Measurements from ENCODE around the gene CNTNAP4. TPM values are rescaled to one million over a fixed set of nuclear protein-coding genes. Genes with fewer than 3 reads are reported as not detected.

CNTNAP4 gene
- total RNA-seq, 4 donors from 2014 or later = not detected

DNA sequence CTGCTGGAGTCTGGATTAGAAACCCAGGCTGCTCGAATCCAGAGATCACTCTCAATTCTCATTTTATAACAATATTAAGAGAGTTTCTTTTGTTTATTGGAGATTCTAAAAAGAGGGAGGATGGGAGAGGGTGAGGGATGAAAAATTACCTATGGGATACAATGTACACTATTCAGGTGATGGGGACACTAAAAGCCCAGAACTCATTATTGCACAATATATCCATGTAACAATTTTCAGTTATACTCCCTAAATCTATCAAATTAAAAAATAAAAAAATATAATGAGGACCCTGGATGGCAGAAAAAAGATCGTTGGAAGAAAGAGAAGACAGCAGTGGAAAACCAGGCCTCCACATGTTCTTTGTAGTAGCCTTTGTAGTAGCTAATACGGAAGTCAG is 100.8 kb downstream of the CNTNAP4 start:
- no peaks in the 10 kb centered on the region for H3K36me3 ChIP-seq
- no peak for DNase-seq
- no peaks in the 10 kb centered on the region for H3K4me1 ChIP-seq
- intact Hi-C loops (cut with DNase I; ENCODE audit: low total_unique reads) (no loop called here), in situ Hi-C loops (cut with MboI; ENCODE audit: low pct_ligation_motif_present in 1 of 4, low pct_unique_long_range_greater_than_20kb in 1 of 4, low sequenced_read_pairs in 3 of 4) (no loop called here)
- H3K9me3 ChIP-seq = no peaks in the 10 kb centered on the region
- H3K27me3 ChIP-seq = no peaks in the 10 kb centered on the region
- 71 to 72% methylated on average over 3 of the region's 3 CpGs for WGBS, 2 donors (ENCODE audit: low coverage in 1 of 2)
- TF ChIP-seq POLR2AphosphoS5 (IDR thresholded peaks at IDR 0.05) = no peak
- TF ChIP-seq, protein P1, sequence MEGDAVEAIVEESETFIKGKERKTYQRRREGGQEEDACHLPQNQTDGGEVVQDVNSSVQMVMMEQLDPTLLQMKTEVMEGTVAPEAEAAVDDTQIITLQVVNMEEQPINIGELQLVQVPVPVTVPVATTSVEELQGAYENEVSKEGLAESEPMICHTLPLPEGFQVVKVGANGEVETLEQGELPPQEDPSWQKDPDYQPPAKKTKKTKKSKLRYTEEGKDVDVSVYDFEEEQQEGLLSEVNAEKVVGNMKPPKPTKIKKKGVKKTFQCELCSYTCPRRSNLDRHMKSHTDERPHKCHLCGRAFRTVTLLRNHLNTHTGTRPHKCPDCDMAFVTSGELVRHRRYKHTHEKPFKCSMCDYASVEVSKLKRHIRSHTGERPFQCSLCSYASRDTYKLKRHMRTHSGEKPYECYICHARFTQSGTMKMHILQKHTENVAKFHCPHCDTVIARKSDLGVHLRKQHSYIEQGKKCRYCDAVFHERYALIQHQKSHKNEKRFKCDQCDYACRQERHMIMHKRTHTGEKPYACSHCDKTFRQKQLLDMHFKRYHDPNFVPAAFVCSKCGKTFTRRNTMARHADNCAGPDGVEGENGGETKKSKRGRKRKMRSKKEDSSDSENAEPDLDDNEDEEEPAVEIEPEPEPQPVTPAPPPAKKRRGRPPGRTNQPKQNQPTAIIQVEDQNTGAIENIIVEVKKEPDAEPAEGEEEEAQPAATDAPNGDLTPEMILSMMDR (IDR thresholded peaks at IDR 0.05) = no peak
- no peak for TF ChIP-seq POLR2A (IDR thresholded peaks at IDR 0.05)
- TF ChIP-seq EP300 (IDR thresholded peaks at IDR 0.05; ENCODE audit: low read depth) = no peak
- H3K4me3 ChIP-seq = no peak overlapping the region
- H3K27ac ChIP-seq = no peak overlapping the region

DNA sequence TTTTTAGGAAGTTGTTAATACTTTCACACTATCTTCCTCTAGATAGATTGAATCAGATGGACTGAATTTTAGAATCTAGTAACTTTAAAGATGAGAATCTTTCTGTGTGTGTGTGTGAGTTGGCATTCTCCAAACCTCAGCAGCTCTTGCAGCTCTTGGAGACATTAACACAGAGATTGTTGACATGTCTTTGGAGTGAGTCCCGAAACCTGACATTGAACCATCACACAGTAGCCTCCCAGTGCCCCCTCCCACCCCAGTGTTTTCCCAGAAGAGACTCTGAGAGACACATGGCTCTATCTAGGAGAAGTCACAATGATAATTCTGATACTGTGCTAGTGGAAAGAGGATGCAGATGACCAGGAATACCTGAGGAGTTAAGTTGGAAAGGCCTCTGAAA is 103.9 kb downstream of the CNTNAP4 start:
- intact Hi-C loops (cut with DNase I; ENCODE audit: low total_unique reads) = no loop called here
- TF ChIP-seq POLR2A (IDR thresholded peaks at IDR 0.05) = no peak
- TF ChIP-seq, protein P1 (IDR thresholded peaks at IDR 0.05) = no peak
- no peak for TF ChIP-seq EP300 (IDR thresholded peaks at IDR 0.05; ENCODE audit: low read depth)
- no peak for TF ChIP-seq POLR2AphosphoS5 (IDR thresholded peaks at IDR 0.05)
- no peak overlapping the region for H3K27ac ChIP-seq
- in situ Hi-C loops (cut with MboI; ENCODE audit: low pct_ligation_motif_present in 1 of 4, low pct_unique_long_range_greater_than_20kb in 1 of 4, low sequenced_read_pairs in 3 of 4) = no loop called here
- H3K4me1 ChIP-seq = no peaks in the 10 kb centered on the region
- no peaks in the 10 kb centered on the region for H3K9me3 ChIP-seq
- no peak for DNase-seq
- no peaks in the 10 kb centered on the region for H3K27me3 ChIP-seq
- no peak overlapping the region for H3K4me3 ChIP-seq
- no peaks in the 10 kb centered on the region for H3K36me3 ChIP-seq
- WGBS, 2 donors (ENCODE audit: low coverage in 1 of 2) = 50 to 60% methylated on average over 1 of the region's 1 CpG

DNA sequence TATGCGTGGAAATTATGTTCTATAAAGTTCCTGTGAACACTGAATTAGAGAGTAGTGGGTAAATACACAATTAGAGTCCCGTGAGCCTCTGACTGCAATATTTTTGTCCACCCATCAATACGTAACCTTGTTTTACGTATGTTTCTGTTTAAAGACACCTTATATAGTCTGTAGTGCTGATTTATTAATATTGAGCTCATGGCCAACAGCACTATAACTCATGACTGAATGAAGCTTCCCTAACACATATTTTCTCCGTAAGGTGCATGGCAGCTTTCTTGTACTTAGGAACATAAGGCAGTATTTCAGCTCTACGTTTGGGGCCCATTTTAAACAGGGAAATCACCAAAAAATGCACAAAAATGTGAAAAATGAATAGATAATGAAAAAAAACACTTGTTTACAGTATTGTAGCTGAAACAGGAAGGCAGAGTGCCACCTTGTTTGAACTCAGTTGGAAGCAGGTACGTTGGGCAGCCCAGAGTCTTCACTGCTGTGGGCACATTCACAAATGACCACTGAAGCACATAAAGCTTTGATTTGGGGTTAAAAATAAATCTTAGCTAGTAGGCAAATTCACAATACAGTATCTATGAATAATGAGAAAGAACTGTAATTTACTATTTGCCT is 108.5 kb downstream of the CNTNAP4 start:
- no peaks in the 10 kb centered on the region for H3K36me3 ChIP-seq
- H3K4me3 ChIP-seq = no peak overlapping the region
- no peaks in the 10 kb centered on the region for H3K9me3 ChIP-seq
- no peaks in the 10 kb centered on the region for H3K27me3 ChIP-seq
- H3K27ac ChIP-seq = no peak overlapping the region
- no peak for DNase-seq
- 62 to 70% methylated on average over 7 of the region's 7 CpGs for WGBS, 2 donors (ENCODE audit: low coverage in 1 of 2)
- TF ChIP-seq EP300 (IDR thresholded peaks at IDR 0.05; ENCODE audit: low read depth) (no peak), POLR2A (IDR thresholded peaks at IDR 0.05) (no peak), POLR2AphosphoS5 (IDR thresholded peaks at IDR 0.05) (no peak)
- TF ChIP-seq, protein P1 (IDR thresholded peaks at IDR 0.05) = no peak
- H3K4me1 ChIP-seq = no peaks in the 10 kb centered on the region
- in situ Hi-C loops (cut with MboI; ENCODE audit: low pct_ligation_motif_present in 1 of 4, low pct_unique_long_range_greater_than_20kb in 1 of 4, low sequenced_read_pairs in 3 of 4) = no loop called here
- intact Hi-C loops (cut with DNase I; ENCODE audit: low total_unique reads) = no loop called here

DNA sequence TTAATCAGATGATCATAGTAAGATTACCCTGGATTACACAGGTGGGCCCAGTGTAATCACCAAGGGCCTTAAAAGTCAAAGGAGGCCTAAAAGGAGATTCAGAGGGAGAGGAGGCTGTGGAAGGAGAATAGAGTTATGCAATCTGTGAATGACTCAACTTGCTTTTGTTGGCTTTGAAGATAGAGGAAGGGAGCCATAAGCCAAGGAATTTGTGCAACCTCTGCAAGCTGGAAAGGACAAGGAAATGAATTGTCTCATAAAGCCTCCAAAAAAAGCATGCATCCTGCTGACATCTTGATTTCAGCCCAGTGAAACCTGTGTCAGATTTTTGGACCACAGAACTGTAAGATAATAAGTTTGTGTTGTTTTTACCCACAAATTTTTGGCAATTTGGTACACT is 109.6 kb downstream of the CNTNAP4 start:
- in situ Hi-C loops (cut with MboI; ENCODE audit: low pct_ligation_motif_present in 1 of 4, low pct_unique_long_range_greater_than_20kb in 1 of 4, low sequenced_read_pairs in 3 of 4) (no loop called here), intact Hi-C loops (cut with DNase I; ENCODE audit: low total_unique reads) (no loop called here)
- Histone ChIP-seq H3K4me3 (no peak overlapping the region), H3K27me3 (no peaks in the 10 kb centered on the region), H3K27ac (no peak overlapping the region), H3K4me1 (no peaks in the 10 kb centered on the region), H3K9me3 (no peaks in the 10 kb centered on the region), H3K36me3 (no peaks in the 10 kb centered on the region)
- TF ChIP-seq POLR2A (IDR thresholded peaks at IDR 0.05) = no peak
- DNase-seq = no peak

DNA sequence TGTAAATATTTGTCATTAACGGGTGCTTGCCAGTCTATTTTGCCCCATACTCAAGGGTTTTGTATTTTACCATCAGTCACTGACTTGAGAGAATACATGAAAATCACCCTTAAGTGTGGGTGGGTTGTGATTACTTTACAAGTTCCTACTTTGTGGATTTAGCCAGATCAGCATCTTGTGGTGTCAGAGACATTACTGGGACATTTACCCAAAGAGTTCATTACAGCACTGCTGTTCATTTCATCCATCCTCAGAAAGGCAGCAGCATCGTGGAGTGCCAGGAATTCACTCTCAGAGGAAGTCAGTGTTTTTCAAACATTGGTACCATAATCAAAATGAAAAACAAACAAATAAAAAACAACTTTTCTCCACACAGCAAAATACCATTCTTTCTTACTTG is 110.8 kb downstream of the CNTNAP4 start:
- intact Hi-C loops (cut with DNase I; ENCODE audit: low total_unique reads) = no loop called here
- Histone ChIP-seq H3K9me3 (no peaks in the 10 kb centered on the region), H3K27me3 (no peaks in the 10 kb centered on the region), H3K36me3 (no peaks in the 10 kb centered on the region), H3K4me1 (no peaks in the 10 kb centered on the region), H3K27ac (no peak overlapping the region), H3K4me3 (no peak overlapping the region)
- TF ChIP-seq, protein P1 (IDR thresholded peaks at IDR 0.05) = no peak
- TF ChIP-seq POLR2AphosphoS5 (IDR thresholded peaks at IDR 0.05) (no peak), POLR2A (IDR thresholded peaks at IDR 0.05) (no peak), EP300 (IDR thresholded peaks at IDR 0.05; ENCODE audit: low read depth) (no peak)
- in situ Hi-C loops (cut with MboI; ENCODE audit: low pct_ligation_motif_present in 1 of 4, low pct_unique_long_range_greater_than_20kb in 1 of 4, low sequenced_read_pairs in 3 of 4) = no loop called here
- no peak for DNase-seq
- 27 to 48% methylated on average over 1 to 2 of the region's 2 CpGs for WGBS, 2 donors (ENCODE audit: low coverage in 1 of 2)
